HL-60/S4 treated with retinoic acid at 250 ng/mL for 4 days and 3 days (cell line): Measurements from ENCODE around the gene BIRC2.
"Not testable (repeated sequence)": the region's sequence is repeated elsewhere in the genome, so short reads cannot be mapped to it uniquely, and the experiment has no call there.

ENCODE experiments used
- in situ Hi-C: fragments of 300-500 bp; cut with MboI; formaldehyde crosslinking; loops from 2 replicates; pipeline ENCODE4 v1.7.0; 2022; ENCODE audit warnings: low sequenced_read_pairs

BIRC2 gene

GRCh38 chr11:102346748-102347461, at the start of gene BIRC2:
Gene BIRC2 (plus strand): TSS chr11:102347214. CDS start chr11:102349855, 2,641 bp downstream.
- in situ Hi-C loops, result no loop called here

GRCh38 chr11:102300837-102301236, 46.2 kb upstream of the BIRC2 start:
- in situ Hi-C loops, result not testable (repeated sequence)

GRCh38 chr11:102302241-102302640, 44.8 kb upstream of the BIRC2 start:
- in situ Hi-C loops, result no loop called here

- in situ Hi-C loops, result no loop called here
Measured at GRCh38 chr11:102304686-102305085, 42.3 kb upstream of the BIRC2 start.

- in situ Hi-C loops, result no loop called here
Measured at GRCh38 chr11:102305352-102306047, 41.5 kb upstream of the BIRC2 start.

- in situ Hi-C loops, result no loop called here
Measured at GRCh38 chr11:102306048-102306597, 40.9 kb upstream of the BIRC2 start.

- in situ Hi-C loops, result no loop called here
Measured at GRCh38 chr11:102306817-102307726, 39.9 kb upstream of the BIRC2 start.

GRCh38 chr11:102307727-102308038, 39.3 kb upstream of the BIRC2 start:
- in situ Hi-C loops, result no loop called here

GRCh38 chr11:102309621-102310541, 37.1 kb upstream of the BIRC2 start:
- in situ Hi-C loops, result no loop called here

- in situ Hi-C loops, result no loop called here
Measured at GRCh38 chr11:102312667-102313066, 34.3 kb upstream of the BIRC2 start.

- in situ Hi-C loops, result no loop called here
Measured at GRCh38 chr11:102313238-102313940, 33.6 kb upstream of the BIRC2 start.

GRCh38 chr11:102314784-102315183, 32.2 kb upstream of the BIRC2 start:
- in situ Hi-C loops, result no loop called here

GRCh38 chr11:102316346-102316904, 30.6 kb upstream of the BIRC2 start:
- in situ Hi-C loops, result no loop called here

- in situ Hi-C loops, result no loop called here
Measured at GRCh38 chr11:102317099-102317767, 29.8 kb upstream of the BIRC2 start, which contains the start of gene BIRC3. Gene BIRC3 (plus strand): TSS chr11:102317484. CDS start chr11:102324510, 7,026 bp downstream.

- in situ Hi-C loops, result no loop called here
Measured at GRCh38 chr11:102317768-102318103, 29.3 kb upstream of the BIRC2 start.

- in situ Hi-C loops, result no loop called here
Measured at GRCh38 chr11:102318469-102318868, 28.5 kb upstream of the BIRC2 start.

- in situ Hi-C loops, result no loop called here
Measured at GRCh38 chr11:102319544-102319943, 27.5 kb upstream of the BIRC2 start.

GRCh38 chr11:102320188-102320587, 26.8 kb upstream of the BIRC2 start:
- in situ Hi-C loops, result no loop called here

- in situ Hi-C loops, result no loop called here
Measured at GRCh38 chr11:102320679-102321078, 26.3 kb upstream of the BIRC2 start.
